HepG2 (cell line): ENCODE results near the gene ATG4B. TPM values are rescaled to one million over a fixed set of nuclear protein-coding genes. Genes with fewer than 3 reads are reported as not detected.

ENCODE experiments used
- AGO2 ChIP-seq: fragments of 200-400 bp; formaldehyde crosslinking; optimal IDR thresholded peaks from 2 replicates; pipeline ENCODE3; 2017; ENCODE audit warnings: mild to moderate bottlenecking, low read depth, low read length, moderate library complexity
- ATRX ChIP-seq: sonication (generic); formaldehyde crosslinking; IDR thresholded peaks from 2 replicates; pipeline ENCODE4 v1.4.0; 2020; ENCODE audit warnings: missing genetic modification reagents, borderline replicate concordance
- CBX2 ChIP-seq, 2 experiments: fragments of 200-600 bp in 1 of 2; sonication (generic); formaldehyde crosslinking in 1 of 2; IDR thresholded peaks; 2 replicates each; pipeline versions ENCODE4 v1.7.0 to v1.8.1; 2018 to 2022; ENCODE audit warnings: low read depth in 2 of 2, low read length in 1 of 2, mild to moderate bottlenecking in 1 of 2, missing genetic modification reagents in 1 of 2
- CEBPB ChIP-seq: IDR thresholded peaks from 2 replicates; pipeline ENCODE4 v1.6.1; 2011; ENCODE audit warnings: low read depth, low read length, improper control_type of control experiment, borderline replicate concordance
- DBP ChIP-seq: sonication (generic); formaldehyde crosslinking; IDR thresholded peaks from 2 replicates; pipeline ENCODE4 v1.4.0; 2020; ENCODE audit warnings: missing genetic modification reagents; ENCODE audit errors: not compliant biosample characterization
- DR1 ChIP-seq: sonication (generic); formaldehyde crosslinking; IDR thresholded peaks from 2 replicates; pipeline ENCODE4 v1.8.0; 2021; ENCODE audit warnings: mild to moderate bottlenecking, missing genetic modification reagents, inconsistent platforms
- ETV6 ChIP-seq: sonication (generic); formaldehyde crosslinking; conservative IDR thresholded peaks from 2 replicates; pipeline ENCODE4 v1.4.0; 2020; ENCODE audit warnings: missing genetic modification reagents
- HBP1 ChIP-seq: IDR thresholded peaks from 2 replicates; pipeline ENCODE4 v1.6.1; 2016; ENCODE audit warnings: low read depth, control low read depth
- MAFG ChIP-seq: sonication (generic); formaldehyde crosslinking; IDR thresholded peaks from 2 replicates; pipeline ENCODE4 v1.5.1; 2020; ENCODE audit warnings: mild to moderate bottlenecking, missing genetic modification reagents
- NR2F1 ChIP-seq, 2 experiments: fragments of 450-650 bp in 1 of 2; formaldehyde crosslinking in 1 of 2; IDR thresholded peaks; 2 replicates each; pipeline versions ENCODE4 v1.5.0 to v1.6.1; 2016 to 2020; ENCODE audit warnings: mild to moderate bottlenecking in 1 of 2, missing compliant biosample characterization in 1 of 2, missing genetic modification reagents in 1 of 2, moderate library complexity in 1 of 2
- REPIN1 ChIP-seq: sonication (generic); formaldehyde crosslinking; IDR thresholded peaks from 2 replicates; pipeline ENCODE4 v1.8.0; 2022; ENCODE audit warnings: missing genetic modification reagents, low read depth, mild to moderate bottlenecking, borderline replicate concordance
- SOX13 ChIP-seq, 3 experiments: fragments of 450-650 bp in 1 of 3; sonication (generic) in 1 of 3; formaldehyde crosslinking in 1 of 3; IDR thresholded peaks in 2 of 3; conservative IDR thresholded peaks in 1 of 3; 2 replicates each; pipeline versions ENCODE4 v1.5.0 to v1.6.1; 2016 to 2020; ENCODE audit warnings: antibody characterized with exemption in 1 of 3, mild to moderate bottlenecking in 1 of 3, missing compliant biosample characterization in 1 of 3, missing genetic modification reagents in 1 of 3, moderate library complexity in 1 of 3
- SYNCRIP ChIP-seq: fragments of 200-400 bp; formaldehyde crosslinking; IDR thresholded peaks from 2 replicates; pipeline ENCODE4 v1.6.1; 2018; ENCODE audit warnings: mild to moderate bottlenecking, low read depth, low read length; ENCODE audit not compliant: insufficient read depth
- TGIF2 ChIP-seq: IDR thresholded peaks from 2 replicates; pipeline ENCODE4 v1.6.1; 2016; ENCODE audit warnings: control low read depth, missing compliant biosample characterization
- ZFX ChIP-seq: sonication (generic); formaldehyde crosslinking; IDR thresholded peaks from 2 replicates; pipeline ENCODE4 v1.4.0; 2020; ENCODE audit warnings: mild to moderate bottlenecking, low read depth, missing genetic modification reagents, moderate library complexity
- ZNF205 ChIP-seq: IDR thresholded peaks from 2 replicates; pipeline ENCODE4 v1.6.1; 2018; ENCODE audit warnings: missing biosample characterization, missing genetic modification reagents
- ZNF331 ChIP-seq: sonication (generic); formaldehyde crosslinking; IDR thresholded peaks from 2 replicates; pipeline ENCODE4 v1.4.0; 2020; ENCODE audit warnings: missing genetic modification reagents
- ZNF430 ChIP-seq: sonication (generic); formaldehyde crosslinking; IDR thresholded peaks from 2 replicates; pipeline ENCODE4 v1.9.0; 2021; ENCODE audit warnings: mild to moderate bottlenecking, missing genetic modification reagents
- ZNF563 ChIP-seq: sonication (generic); formaldehyde crosslinking; IDR thresholded peaks from 2 replicates; pipeline ENCODE4 v1.8.0; 2022; ENCODE audit warnings: mild to moderate bottlenecking, moderate library complexity, missing genetic modification reagents
- ZNF605 ChIP-seq: sonication (generic); formaldehyde crosslinking; IDR thresholded peaks from 2 replicates; pipeline ENCODE4 v1.8.0; 2022; ENCODE audit warnings: mild to moderate bottlenecking, missing genetic modification reagents
- ZNF703 ChIP-seq: sonication (generic); formaldehyde crosslinking; IDR thresholded peaks from 2 replicates; pipeline ENCODE4 v1.5.1; 2020; ENCODE audit warnings: missing genetic modification reagents, mild to moderate bottlenecking, moderate library complexity, borderline replicate concordance
- ZNF740 ChIP-seq: sonication (generic); formaldehyde crosslinking; IDR thresholded peaks from 2 replicates; pipeline ENCODE4 v1.4.0; 2020; ENCODE audit warnings: missing genetic modification reagents
- ZSCAN9 ChIP-seq: IDR thresholded peaks from 2 replicates; pipeline ENCODE4 v1.6.1; 2016; ENCODE audit warnings: borderline replicate concordance
- polyA plus RNA-seq, 8 experiments: library from polyadenylated mRNA; depleted of rRNA in 3 of 8; stranded (reverse) in 7 of 8; unstranded in 1 of 8; fragments of >200 nt; fragmentation: Illumina TruSeq in 4 of 8; extraction: Trizol in 4 of 8; gene quantifications; 2 replicates each; pipeline versions ENCODE4 v1.2.1 to v1.2.3, GENCODE V29; 2011 to 2016; ENCODE audit warnings: low read depth in 4 of 8, missing spikeins in 1 of 8, mixed read lengths in 1 of 8; ENCODE audit not compliant: insufficient read depth in 1 of 8
- total RNA-seq, 5 experiments: library from RNA; depleted of rRNA; stranded (reverse); fragments of >200 nt; fragmentation: Illumina TruSeq; extraction: Trizol; gene quantifications; 2 replicates each; pipeline ENCODE4 v1.2.3, GENCODE V29; 2016; ENCODE audit warnings: low read depth in 1 of 5
- TF ChIP-seq, protein P1 (sequence below): IDR thresholded peaks from 2 replicates; pipeline ENCODE4 v1.6.1; 2012; ENCODE audit warnings: low read depth, low read length, improper control_type of control experiment

Gene ATG4B
- total and polyA plus RNA-seq, 2 of the 13 experiments (the other 11 are each of a cell fraction or from before 2014, with no cell fraction given) = 95.5 to 239 TPM

- 0 out of 2 replicates have a peak, but pooled peaks have one; percentile 45 for TF ChIP-seq ZNF703
- peak; percentile 39; the same call in 1 of the 2 replicates for TF ChIP-seq HBP1 (CRISPR knock-in tag)
- TF ChIP-seq CEBPB = no peak
- TF ChIP-seq MAFG = no peak
- TF ChIP-seq ETV6 = peak; percentile 43; the same call in 1 of the 2 replicates
- no peak for TF ChIP-seq ATRX (CRISPR knock-in tag)
- peak; percentile 93 for TF ChIP-seq AGO2
- TF ChIP-seq ZNF430 (CRISPR knock-in tag) = peak; percentile 80
- no peak for TF ChIP-seq CBX2 (IDR thresholded peaks at IDR 0.05; ENCODE audit: low read depth, low read length)
- no peak for TF ChIP-seq CBX2 (CRISPR knock-in tag; IDR thresholded peaks at IDR 0.05; ENCODE audit: low read depth)
- TF ChIP-seq ZNF605 (CRISPR knock-in tag) = peak; percentile 85
- no peak; the same call in 1 of the 2 replicates for TF ChIP-seq ZNF563
- 0 out of 4 replicates have a peak, but pooled peaks of 1 of the 2 experiments have one; percentile 11 for TF ChIP-seq NR2F1 (CRISPR knock-in tag; IDR thresholded peaks at IDR 0.05)
- no peak for TF ChIP-seq SYNCRIP
- TF ChIP-seq ZNF331 (CRISPR knock-in tag) = peak; percentile 84
- TF ChIP-seq ZSCAN9 = no peak
- TF ChIP-seq, protein P1, sequence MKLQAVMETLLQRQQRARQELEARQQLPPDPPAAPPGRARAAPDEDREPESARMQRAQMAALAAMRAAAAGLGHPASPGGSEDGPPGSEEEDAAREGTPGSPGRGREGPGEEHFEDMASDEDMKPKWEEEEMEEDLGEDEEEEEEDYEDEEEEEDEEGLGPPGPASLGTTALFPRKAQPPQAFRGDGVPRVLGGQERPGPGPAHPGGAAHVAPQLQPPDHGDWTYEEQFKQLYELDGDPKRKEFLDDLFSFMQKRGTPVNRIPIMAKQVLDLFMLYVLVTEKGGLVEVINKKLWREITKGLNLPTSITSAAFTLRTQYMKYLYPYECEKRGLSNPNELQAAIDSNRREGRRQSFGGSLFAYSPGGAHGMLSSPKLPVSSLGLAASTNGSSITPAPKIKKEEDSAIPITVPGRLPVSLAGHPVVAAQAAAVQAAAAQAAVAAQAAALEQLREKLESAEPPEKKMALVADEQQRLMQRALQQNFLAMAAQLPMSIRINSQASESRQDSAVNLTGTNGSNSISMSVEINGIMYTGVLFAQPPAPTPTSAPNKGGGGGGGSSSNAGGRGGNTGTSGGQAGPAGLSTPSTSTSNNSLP = no peak
- no peak for TF ChIP-seq DR1 (CRISPR knock-in tag)
- TF ChIP-seq REPIN1 (CRISPR knock-in tag) = 0 out of 2 replicates have a peak, but pooled peaks have one; percentile 61
- peak; percentile 70; the same call in 1 of the 2 replicates for TF ChIP-seq ZNF205 (CRISPR knock-in tag)
- no peak for TF ChIP-seq SOX13 (IDR thresholded peaks at IDR 0.05)
- TF ChIP-seq SOX13 (CRISPR knock-in tag; conservative IDR thresholded peaks at IDR 0.05 in 1 of 2, IDR thresholded peaks at IDR 0.05 in 1 of 2) = peak; percentile 15 to 26; a peak in 1 of 4 replicates
- 0 out of 2 replicates have a peak, but pooled peaks have one; percentile 44 for TF ChIP-seq ZNF740
- peak; percentile 69 for TF ChIP-seq ZFX (CRISPR knock-in tag)
- TF ChIP-seq DBP (CRISPR knock-in tag) = no peak
- peak; percentile 76; the same call in 1 of the 2 replicates for TF ChIP-seq TGIF2
These were observed 64.9 kb downstream of the ATG4B start (continued) for GRCh38 chr2:241702155-241703031.
